ENCODE measurements around the gene TRIP11. TPM values are rescaled to one million over a fixed set of nuclear protein-coding genes. Genes with fewer than 3 reads are reported as not detected.

The TRIP11 gene
- total RNA-seq, 2 experiments from 2014 or later = 43.9 to 44.4 TPM

DNA sequence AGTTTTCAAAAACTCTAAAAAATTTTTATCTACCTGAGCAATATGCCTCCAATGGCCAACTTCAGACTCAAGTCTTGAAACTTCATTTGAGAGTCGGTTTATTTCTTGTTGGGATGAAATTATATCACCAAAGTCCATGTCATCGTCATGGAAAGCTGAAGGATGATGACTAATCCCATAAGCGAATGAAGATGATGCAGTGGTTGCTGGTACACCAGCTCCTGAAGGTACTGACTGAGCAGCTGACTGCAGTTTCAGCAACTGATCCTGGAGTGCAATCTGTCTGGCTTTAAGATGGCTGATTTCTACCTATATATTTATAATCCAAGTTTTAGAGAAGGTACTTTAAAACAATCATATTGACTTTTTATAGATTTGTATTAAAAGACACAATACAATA lies 18.3 kb downstream of the TRIP11 start:
- CTCF ChIA-PET = interaction anchor here (0.6 kb wide), 1 partner anchor 62 kb away, joined by 3 read pairs; no protein-coding TSS in a partner anchor
- POLR2A ChIA-PET = no interaction called here

DNA sequence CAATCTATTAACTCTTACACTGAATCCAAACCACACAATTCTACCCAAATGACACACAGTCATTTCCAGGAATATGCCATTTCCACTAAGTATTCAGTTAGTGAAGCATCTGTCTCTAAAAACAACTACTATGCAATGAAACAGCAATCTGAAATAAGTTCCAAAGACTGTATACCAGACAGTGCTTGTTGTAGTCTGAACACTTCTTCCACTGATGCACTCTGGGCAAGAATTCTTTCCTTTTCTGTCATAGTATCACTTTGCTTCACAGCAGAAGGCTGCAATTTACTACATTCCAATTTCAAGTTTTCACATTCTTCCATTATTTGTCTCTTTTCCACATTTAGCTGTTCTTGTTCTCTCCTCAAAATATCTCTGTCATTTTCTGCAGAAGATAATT lies 25.8 kb downstream of the TRIP11 start:
- CTCF ChIA-PET = no interaction called here

DNA sequence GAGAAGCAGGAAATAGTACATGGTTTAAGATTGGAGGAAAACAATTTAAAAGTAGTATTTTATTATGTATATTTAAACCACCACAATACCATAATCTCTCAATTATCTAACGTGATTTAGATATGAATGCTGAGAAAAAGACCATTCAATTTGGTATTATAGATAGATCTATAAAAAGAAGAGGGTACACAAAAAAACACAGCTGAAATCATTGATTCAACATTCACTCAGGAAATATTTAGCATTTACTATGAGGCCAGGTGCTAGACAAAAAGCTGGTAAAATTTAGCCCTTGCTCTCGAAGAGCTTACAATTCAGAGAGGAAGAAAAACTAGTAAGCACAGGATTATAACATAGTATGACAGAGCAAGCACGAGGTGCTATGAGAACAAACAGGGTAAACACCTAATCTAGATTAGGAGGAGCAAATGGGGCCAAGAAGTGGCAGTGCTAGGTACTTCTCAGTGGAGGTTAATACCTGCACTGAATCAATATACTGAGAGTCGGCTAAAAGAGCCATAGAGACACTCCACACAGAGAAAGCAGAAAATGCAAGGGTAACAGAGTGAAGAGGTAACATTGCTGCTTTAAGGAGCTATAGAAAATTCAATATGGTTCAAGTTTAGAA lies 27.6 kb downstream of the TRIP11 start:
- ChIA-PET CTCF (no interaction called here), POLR2A (no interaction called here)

More for the DNA sequence above, 25.8 kb downstream of the TRIP11 start:
- POLR2A ChIA-PET = no interaction called here

DNA sequence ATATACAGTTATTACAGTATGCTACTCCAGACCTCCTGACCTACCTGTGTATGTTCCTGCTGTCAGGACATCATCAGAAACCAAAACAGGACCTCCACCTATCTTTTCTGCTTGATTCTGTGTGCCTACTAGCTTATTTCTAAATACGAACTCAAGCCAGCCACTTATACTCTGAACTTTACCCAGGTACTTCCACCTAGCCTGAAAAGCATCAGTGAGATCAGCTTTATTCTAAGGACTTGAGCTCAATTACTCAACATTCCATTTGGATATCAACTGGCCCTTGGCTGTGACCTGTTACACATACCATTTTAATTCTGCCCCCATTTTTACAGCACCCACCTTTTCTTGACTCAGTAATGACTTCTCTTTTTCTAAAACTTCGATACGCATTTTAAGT lies 29.2 kb downstream of the TRIP11 start:
- POLR2A ChIA-PET = no interaction called here
- CTCF ChIA-PET = no interaction called here

DNA sequence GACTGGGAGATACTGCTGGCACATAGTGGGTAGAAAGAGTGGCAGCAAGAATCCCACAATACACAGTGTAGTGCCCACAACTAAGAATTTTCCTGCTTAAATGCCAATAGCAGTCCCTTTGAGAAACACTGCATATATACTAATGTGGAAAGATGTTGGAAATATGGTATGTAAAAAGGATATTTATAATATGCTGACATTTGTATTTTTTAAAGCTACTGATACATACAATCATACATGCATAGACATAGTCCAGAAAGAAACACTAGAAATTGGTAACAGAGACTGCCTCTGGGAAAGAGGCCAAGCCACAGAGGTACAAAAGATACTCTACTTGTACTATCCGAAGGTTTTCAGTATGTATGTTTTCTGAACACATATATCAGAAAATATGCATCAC lies 30.3 kb downstream of the TRIP11 start:
- CTCF ChIA-PET = no interaction called here
- POLR2A ChIA-PET = no interaction called here

DNA sequence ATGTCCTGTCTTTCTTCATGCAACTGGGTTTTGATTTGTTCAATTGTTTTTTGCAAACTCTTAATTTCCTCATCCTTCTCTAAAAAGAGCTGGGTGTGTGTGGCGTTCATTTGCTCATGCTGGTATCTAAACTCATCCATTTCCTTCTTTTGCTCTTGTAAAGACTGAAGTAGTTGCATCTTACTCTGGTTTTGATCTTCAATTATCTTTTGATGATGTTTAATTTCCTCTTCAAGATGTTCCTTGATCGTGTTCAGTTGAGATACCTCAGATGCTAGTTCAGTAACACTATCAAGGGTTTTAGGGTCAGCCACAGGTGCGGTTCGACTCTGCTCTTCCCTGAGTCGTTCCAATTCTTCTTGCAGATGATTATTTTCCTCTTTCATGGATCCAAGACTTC lies 34.8 kb downstream of the TRIP11 start:
- CTCF ChIA-PET = no interaction called here
- POLR2A ChIA-PET = interaction anchor here (0.6 kb wide), 1 partner anchor 33 kb away, joined by 3 read pairs; no protein-coding TSS in a partner anchor

DNA sequence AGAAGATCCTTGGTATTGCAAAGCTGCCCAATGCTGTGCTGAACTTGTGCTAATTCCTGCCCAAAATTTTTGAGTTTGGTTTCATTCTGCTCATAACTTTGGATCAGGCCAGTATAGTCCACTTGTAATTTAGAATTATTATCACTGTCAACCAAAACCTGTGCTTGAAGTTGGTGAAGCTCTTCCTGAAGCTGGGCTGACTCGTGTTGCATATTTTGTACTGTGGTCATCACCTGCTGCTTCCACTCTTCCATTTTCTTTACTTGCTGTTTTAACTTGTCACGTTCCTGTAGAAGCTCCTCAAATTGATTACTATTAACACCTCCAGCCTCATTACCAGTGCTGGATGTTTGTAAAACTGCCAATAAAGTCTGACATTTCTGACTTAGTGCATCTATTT lies 35.8 kb downstream of the TRIP11 start:
- POLR2A ChIA-PET = no interaction called here
- CTCF ChIA-PET = no interaction called here

DNA sequence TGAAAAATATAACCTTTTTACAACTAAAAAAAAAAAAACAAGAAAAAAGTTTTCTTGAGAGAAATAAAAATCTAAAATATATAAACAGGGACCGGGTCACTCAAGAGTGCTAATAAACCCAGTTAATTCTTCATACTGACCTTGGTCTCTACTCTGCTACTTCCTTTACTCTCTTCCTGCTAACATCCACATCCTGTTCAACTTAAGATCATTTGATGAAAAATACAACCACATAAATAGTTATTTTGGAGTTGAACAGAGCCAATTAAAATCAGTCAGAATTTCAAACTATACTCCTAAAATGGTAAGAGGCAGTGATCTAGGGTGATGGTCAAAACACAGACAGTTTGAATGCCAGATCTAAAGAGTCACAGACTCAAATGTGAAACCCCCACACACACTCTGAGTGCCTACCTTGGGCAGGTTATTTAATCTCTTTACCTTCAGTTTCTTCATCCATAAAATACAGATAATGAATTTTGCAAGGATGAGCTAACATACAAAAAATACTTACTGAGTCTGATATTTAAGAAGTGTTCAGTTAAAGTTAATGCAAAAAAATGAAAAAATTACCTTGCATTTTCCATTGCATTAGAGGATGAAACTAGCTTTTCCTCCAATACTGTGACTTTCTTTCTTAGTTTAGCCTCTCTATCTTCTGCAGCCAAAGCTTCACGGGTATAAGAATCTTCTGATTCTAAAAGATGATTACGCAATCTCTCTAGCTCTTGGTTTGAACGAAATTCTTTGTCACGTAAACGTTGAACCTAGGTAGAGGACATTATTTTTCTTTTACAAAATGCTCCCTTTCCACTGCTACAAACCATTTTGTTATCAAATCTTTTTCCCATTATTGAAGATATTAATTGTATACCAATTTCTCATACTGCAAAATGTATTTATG lies 40.9 kb downstream of the TRIP11 start:
- ChIA-PET POLR2A (interaction anchor here (0.6 to 0.7 kb wide), 2 partner anchors 64 to 114 kb away, joined by 3 to 5 read pairs; no protein-coding TSS in a partner anchor), CTCF (no interaction called here)

DNA sequence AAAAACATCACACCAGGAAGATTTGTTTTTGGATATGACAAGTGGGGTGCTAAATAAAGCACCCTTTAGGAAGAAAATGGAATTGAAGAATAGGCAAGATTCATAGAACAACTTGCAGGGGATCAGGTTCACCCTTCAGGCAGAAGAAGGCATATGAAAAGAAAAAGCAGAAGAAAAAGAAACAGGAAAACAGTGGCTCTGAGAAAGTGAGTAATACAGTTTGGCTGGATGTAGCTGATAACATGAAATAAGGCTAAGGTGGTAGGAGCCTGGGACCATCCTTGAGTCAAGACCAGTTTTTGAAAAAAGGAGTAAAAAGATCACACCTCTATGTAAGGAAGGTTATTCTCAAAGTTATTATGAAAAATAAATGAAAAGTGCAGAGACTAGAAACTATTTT lies 42.4 kb downstream of the TRIP11 start:
- POLR2A ChIA-PET = no interaction called here
- CTCF ChIA-PET = interaction anchor here (0.9 to 1.1 kb wide), 2 partner anchors 22 to 131 kb away, joined by 3 to 4 read pairs; partner anchors contain the start of gene TC2N

DNA sequence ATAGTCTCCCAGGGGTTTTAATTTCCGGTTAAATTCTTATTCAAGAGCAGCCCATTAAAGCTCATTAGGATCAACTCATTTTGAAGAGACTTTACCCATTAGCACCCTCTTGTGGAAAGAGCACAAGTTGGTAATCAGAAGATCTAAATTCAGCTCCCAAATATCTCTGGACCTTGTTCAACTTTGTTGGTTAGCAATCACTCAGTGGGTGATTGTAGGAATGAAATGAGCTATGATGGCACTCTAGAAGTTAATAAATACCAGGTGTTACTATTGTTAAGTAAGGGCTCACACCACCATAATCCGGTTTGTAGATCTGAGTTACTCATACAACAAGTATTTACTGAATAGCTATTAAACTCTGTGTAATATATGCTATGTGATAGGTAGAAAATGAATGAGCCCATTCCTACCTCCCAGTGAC lies 42.9 kb downstream of the TRIP11 start:
- CTCF ChIA-PET = interaction anchor here (0.7 to 1.1 kb wide), 3 partner anchors 21 to 130 kb away, joined by 3 to 4 read pairs (median 3); partner anchors contain the start of gene TC2N
- POLR2A ChIA-PET = no interaction called here

DNA sequence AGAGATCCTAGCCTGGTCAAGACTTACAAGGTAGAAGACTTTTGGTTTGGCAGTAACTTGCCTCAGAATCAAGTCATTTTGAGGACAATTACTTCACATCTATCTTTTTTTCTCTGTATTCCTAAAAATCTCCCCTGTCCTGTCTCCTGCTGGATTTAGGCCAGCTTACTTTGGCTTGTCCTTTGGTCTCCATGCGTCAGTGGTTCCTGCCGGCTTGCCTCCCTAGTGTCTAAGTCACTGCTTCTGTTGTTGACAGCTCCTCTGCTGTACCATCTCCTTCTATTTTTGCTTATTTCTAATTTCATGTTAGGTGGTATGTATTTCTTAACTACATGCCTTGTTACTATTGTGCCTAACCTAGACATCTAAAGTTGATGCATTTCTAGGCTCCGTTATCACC lies 52.7 kb downstream of the TRIP11 start:
- ChIA-PET POLR2A (no interaction called here), CTCF (no interaction called here)

DNA sequence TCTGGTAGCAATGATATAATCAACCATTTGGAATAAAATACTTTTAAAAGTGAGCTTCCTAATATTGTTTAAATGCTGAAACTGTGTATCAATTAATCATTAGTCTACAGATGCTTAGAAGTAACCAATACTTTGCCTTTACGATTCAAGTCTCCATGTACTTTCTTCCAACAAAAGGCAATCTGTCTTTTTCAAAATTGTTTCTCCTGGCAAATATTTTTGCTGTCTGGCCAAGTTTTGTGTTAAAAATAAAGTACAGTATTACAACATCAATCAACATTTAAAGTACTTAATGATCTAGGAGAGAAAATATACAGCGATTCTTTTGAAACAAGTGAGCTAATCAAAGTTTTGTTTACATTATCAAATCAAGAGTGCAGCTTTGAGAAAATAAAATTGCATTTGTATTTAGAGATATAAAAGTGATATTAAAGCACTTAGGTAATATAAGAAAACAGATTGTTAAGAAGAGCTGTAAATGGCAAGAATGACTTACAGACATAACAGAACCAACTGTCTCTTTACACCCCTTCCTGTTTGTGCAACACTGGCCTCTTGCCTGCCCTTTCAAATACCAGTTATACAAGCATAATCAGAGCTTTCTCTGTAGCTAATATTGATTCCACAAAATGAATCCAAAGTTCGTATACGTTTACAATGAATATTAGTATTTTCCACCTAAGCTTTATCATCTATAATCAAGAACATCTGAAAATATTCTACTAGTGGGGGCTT lies 54.2 kb downstream of the TRIP11 start:
- ChIA-PET CTCF (no interaction called here), POLR2A (no interaction called here)

DNA sequence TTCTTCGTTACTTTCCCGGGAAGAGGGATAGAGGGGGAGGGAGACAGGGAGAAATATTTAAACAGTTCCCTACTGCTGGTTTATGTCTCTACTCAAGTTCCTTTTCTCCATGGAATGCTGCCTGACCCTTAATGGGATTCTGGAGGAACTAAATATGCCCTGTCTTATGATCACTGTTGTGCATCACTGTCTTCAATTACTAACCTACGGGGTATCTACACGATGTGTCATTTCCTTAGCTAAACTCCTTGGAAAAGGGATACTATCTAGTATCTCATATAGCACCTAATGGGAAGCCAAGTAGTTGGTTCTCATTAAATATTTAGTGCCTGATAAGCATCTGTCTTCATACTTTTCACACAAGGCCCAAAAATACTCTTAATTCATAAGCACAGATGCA lies 54.9 kb downstream of the TRIP11 start:
- ChIA-PET CTCF (no interaction called here), POLR2A (no interaction called here)

DNA sequence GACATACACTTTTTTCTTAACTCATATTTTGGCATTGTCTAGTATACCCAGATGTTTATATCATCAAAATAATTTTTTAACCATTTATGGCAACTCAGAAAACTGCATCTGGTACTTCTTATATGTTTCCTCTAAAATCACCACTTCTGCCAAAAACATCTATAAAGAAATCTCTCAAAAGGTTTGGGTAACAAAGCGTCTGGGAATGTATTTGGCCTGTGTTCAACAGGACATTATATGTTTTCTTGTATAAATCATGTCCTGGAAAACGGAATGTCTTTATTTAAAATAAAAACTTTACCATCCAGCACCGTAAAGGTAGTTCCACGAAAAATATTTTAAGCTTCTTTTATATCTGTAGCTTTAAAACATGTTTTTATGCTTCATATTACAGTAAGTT lies 56.3 kb downstream of the TRIP11 start:
- ChIA-PET POLR2A (no interaction called here), CTCF (no interaction called here)

DNA sequence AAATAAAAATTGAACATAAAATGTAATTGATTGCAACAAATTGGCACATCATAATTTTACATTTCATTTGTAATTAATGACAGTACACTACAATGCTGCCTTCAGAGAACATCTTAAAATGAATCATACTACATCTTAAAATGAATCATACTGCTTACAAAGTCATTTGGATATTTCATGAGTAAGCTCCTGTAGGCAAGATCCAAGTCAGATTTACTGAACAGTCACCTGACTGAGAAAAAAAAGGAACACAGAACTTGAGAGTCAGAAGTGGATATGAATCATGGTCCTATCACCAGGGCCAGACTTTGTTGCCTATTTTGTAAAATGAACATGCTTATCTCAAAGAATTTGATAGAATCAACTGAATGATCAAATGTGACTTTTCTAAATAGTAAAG lies 59.7 kb downstream of the TRIP11 start:
- ChIA-PET CTCF (no interaction called here), POLR2A (no interaction called here)

DNA sequence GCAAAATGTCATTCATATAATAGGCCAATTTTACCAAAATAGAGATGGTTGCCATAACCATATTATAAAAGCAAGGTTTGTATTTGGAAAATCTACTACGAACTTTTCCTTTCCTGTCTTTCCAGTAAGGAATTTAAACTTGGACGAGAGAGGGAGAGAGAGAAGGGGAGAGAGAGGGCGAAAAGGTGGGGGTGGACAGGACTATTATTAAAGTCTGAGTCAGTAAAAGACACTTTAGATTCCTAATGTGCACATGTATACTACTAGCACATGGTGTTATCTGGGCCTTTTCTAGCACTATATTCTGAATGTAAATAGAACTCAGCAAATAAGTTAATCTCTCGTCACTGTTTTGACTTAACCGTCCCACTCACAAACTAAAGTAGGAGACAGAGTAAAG lies 62.0 kb downstream of the TRIP11 start:
- ChIA-PET POLR2A (no interaction called here), CTCF (no interaction called here)

DNA sequence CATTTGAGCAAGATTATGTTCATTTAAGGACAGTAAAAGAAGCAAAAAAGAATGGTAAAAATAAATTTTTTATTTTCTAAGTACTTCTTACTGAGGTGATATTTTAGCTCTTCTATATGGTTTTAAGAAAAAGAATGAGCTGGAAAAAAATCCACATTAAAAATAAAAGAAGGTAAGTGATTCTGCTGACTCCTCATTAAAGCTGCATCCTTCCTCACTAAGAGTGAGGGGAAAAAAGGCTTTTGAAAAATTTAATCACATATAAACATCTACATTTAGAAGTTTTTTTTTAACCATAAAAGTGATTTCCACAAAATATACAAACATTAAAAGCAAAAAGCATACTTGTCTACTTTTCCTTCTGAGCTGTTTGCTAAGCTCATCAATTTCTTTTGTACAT lies 64.1 kb downstream of the TRIP11 start:
- ChIA-PET CTCF (interaction anchor here (1.0 kb wide), 1 partner anchor 21 kb away, joined by 3 read pairs; no protein-coding TSS in a partner anchor), POLR2A (no interaction called here)

DNA sequence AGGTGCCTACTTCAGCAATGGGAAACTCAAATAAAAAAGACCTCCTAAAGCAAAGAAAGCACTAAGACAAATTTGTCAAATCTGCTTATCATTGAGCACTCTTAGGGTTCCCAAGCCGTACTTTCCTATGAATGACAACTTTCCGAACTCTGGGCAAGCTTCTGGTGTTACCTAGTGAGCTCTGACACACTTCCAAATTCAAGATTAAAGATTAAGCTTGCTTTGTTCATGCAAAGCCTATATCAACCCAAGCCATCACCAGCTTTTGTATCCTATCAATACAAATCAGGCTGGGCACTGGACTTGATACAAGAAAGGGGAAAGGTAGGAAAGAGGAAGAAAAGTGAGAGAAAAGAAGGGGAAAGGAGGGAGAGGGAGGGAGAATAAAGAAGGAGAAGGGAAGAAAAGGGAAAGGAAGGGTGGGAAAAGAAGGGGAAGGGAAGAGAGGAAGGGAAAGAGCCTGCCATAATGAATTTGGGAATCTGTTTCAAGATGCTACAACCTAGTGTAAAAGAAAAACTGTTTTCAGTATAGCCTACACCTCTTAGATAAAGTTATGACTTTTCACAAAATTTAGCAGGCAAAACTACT lies 68.6 kb downstream of the TRIP11 start:
- POLR2A ChIA-PET = interaction anchor here (0.7 kb wide), 1 partner anchor 28 kb away, joined by 4 read pairs; no protein-coding TSS in a partner anchor
- CTCF ChIA-PET = no interaction called here

DNA sequence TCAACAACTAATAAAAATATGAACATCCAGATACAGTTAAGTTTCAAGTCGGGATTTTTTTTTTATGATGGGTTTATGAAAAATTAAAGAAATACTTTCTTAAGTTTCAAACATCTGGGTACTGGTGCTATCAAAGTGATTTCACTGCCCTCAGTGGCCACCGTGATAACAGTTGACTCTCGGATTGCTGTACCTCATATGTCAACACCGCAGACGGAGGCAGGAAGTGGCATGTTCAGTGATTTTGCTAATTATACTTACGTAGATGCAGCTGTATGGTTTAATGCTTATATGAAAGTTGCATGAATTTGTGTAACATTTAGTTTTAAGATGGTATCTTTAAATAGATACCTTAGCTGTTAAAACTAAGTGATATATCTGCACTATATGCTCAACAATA lies 71.6 kb downstream of the TRIP11 start:
- ChIA-PET POLR2A (no interaction called here), CTCF (no interaction called here)

DNA sequence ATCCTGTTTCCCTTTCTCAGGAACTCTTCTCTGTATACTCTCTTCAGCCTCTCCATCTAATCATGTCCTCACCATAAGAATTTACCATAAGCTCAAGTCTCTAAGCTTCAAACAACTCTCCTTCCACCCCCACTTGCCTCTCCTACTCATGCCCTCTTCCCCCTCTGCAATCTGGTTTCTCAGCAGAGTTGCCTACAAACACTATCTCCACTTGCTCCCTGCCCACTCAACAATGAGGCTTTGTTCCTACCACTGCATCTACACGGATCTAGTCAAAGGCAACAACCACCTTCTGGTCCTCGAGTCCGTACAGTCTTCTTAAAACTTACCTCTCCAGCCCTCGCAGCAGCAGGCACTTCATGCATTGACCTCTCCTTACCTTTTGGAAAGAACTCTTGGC lies 75.1 kb downstream of the TRIP11 start:
- ChIA-PET POLR2A (no interaction called here), CTCF (no interaction called here)

Measured in activated CD8-positive, alpha-beta memory T cell treated with anti-CD3 and anti-CD28 coated beads for 36 hours (primary cell).